ENCODE results near the gene SPEM1. TPM values are rescaled to one million over a fixed set of nuclear protein-coding genes. Genes with fewer than 3 reads are reported as not detected.

The SPEM1 gene
- total RNA-seq, 4 donors from 2014 or later = not detected

- peaks cover 0 to 37% (median 17%) of the 10 kb centered on the region in 4 donors for H3K36me3 ChIP-seq
- H3K4me3 ChIP-seq = no peak overlapping the region
- no peaks in the 10 kb centered on the region for H3K9me3 ChIP-seq
- intact Hi-C loops (cut with DNase I) = no loop called here
- WGBS = 90% methylated on average over 13 of the region's 13 CpGs
- H3K4me1 ChIP-seq = peaks cover 16 to 48% (median 35%) of the 10 kb centered on the region in 4 donors
- H3K27me3 ChIP-seq = no peaks in the 10 kb centered on the region
- H3K27ac ChIP-seq (replicated peaks in 1 of 4) = no peak overlapping the region
- DNase-seq (ENCODE audit: extremely low spot score) = no peak
- TF ChIP-seq EP300 (IDR thresholded peaks at IDR 0.05) (no peak), CTCF (IDR thresholded peaks at IDR 0.05) (no peak), POLR2A (IDR thresholded peaks at IDR 0.05; ENCODE audit: low read depth) (no peak), POLR2AphosphoS5 (IDR thresholded peaks at IDR 0.05) (no peak)
Measured at GRCh38 chr17:7407082-7407481, 13.0 kb upstream of the SPEM1 start.

GRCh38 chr17:7407485-7408251, 12.5 kb upstream of the SPEM1 start, which contains the start of gene NLGN2:
Gene NLGN2 (plus strand): TSS chr17:7407845. CDS start chr17:7408256, 411 bp downstream.
- H3K27me3 ChIP-seq = no peaks in the 10 kb centered on the region
- WGBS = 66% methylated on average over 8 of the region's 12 CpGs
- TF ChIP-seq EP300 (IDR thresholded peaks at IDR 0.05) (no peak), CTCF (IDR thresholded peaks at IDR 0.05) (no peak)

GRCh38 chr17:7408252-7408727, 11.8 kb upstream of the SPEM1 start:
- WGBS = 100% methylated on average over 3 of the region's 58 CpGs
- intact Hi-C loops (cut with DNase I) = no loop called here
- DNase-seq (ENCODE audit: extremely low spot score) = no peak
- H3K9me3 ChIP-seq = no peaks in the 10 kb centered on the region
- no peak overlapping the region for H3K4me3 ChIP-seq
- peaks cover 4 to 36% (median 23%) of the 10 kb centered on the region in 4 donors for H3K4me1 ChIP-seq
- H3K36me3 ChIP-seq = peaks cover 0 to 37% (median 17%) of the 10 kb centered on the region in 4 donors
- no peaks in the 10 kb centered on the region for H3K27me3 ChIP-seq
- TF ChIP-seq POLR2AphosphoS5 (IDR thresholded peaks at IDR 0.05) = no peak
- H3K27ac ChIP-seq (replicated peaks in 1 of 4) = no peak overlapping the region

More at GRCh38 chr17:7407485-7408251, 12.5 kb upstream of the SPEM1 start, which contains the start of gene NLGN2:
- DNase-seq (ENCODE audit: extremely low spot score) = no peak
- Histone ChIP-seq H3K4me3 (no peak within 1 kb of the TSS), H3K36me3 (peaks cover 0 to 37% (median 17%) of the 10 kb centered on the region in 4 donors), H3K9me3 (no peaks in the 10 kb centered on the region), H3K27ac (replicated peaks in 1 of 4) (peak within 1 kb of the TSS in 1 of 4 donors; percentile 93), H3K4me1 (peaks cover 10 to 42% (median 29%) of the 10 kb centered on the region in 4 donors)
- intact Hi-C loops (cut with DNase I) = no loop called here

GRCh38 chr17:7408863-7409262, 11.3 kb upstream of the SPEM1 start:
- Histone ChIP-seq H3K27me3 (no peaks in the 10 kb centered on the region), H3K36me3 (peaks cover 0 to 37% (median 17%) of the 10 kb centered on the region in 4 donors), H3K27ac (replicated peaks in 1 of 4) (no peak overlapping the region), H3K4me1 (peaks cover 4 to 34% (median 21%) of the 10 kb centered on the region in 4 donors), H3K4me3 (no peak overlapping the region), H3K9me3 (no peaks in the 10 kb centered on the region)
- TF ChIP-seq POLR2AphosphoS5 (IDR thresholded peaks at IDR 0.05) (no peak), POLR2A (IDR thresholded peaks at IDR 0.05; ENCODE audit: low read depth) (no peak), EP300 (IDR thresholded peaks at IDR 0.05) (no peak), CTCF (IDR thresholded peaks at IDR 0.05) (no peak)
- no peak for DNase-seq (ENCODE audit: extremely low spot score)
- WGBS = 84% methylated on average over 5 of the region's 6 CpGs
- intact Hi-C loops (cut with DNase I) = no loop called here

- intact Hi-C loops (cut with DNase I) = no loop called here
- H3K4me1 ChIP-seq = peaks cover 4 to 34% (median 21%) of the 10 kb centered on the region in 4 donors
- peaks cover 0 to 41% (median 19%) of the 10 kb centered on the region in 4 donors for H3K36me3 ChIP-seq
- H3K27ac ChIP-seq (replicated peaks in 1 of 4) = no peak overlapping the region
- H3K9me3 ChIP-seq = no peaks in the 10 kb centered on the region
- 90% methylated on average over 6 of the region's 6 CpGs for WGBS
- DNase-seq (ENCODE audit: extremely low spot score) = no peak
- H3K4me3 ChIP-seq = no peak overlapping the region
- no peaks in the 10 kb centered on the region for H3K27me3 ChIP-seq
- TF ChIP-seq POLR2A (IDR thresholded peaks at IDR 0.05; ENCODE audit: low read depth) = no peak
- no peak for TF ChIP-seq EP300 (IDR thresholded peaks at IDR 0.05)
- TF ChIP-seq POLR2AphosphoS5 (IDR thresholded peaks at IDR 0.05) = no peak
- no peak for TF ChIP-seq CTCF (IDR thresholded peaks at IDR 0.05)
Measured at GRCh38 chr17:7409716-7410115, 10.4 kb upstream of the SPEM1 start.
